Coronary artery (tissue), 2 donors: ENCODE data around the gene CHST11.

Source experiments
- DNase-seq: peaks from one replicate; pipeline ENCODE4 v3.0.0-alpha.2; 2017; ENCODE audit warnings: low spot score
- H3K27ac ChIP-seq, 2 donors: fragments of 200-600 bp; sonication (generic); one replicate each; pipeline ENCODE4 v1.5.1; 2016 to 2019
- H3K4me3 ChIP-seq: fragments of 200-600 bp; sonication (generic); 2 replicates; pipeline ENCODE4 v1.5.1; 2016; ENCODE audit warnings: mild to moderate bottlenecking, moderate library complexity
- TF ChIP-seq, protein P1 (sequence below): fragments of 200-600 bp; sonication (generic); IDR thresholded peaks from one replicate; pipeline ENCODE4 v1.5.1; 2019; ENCODE audit warnings: antibody characterized with exemption

Gene CHST11

DNA sequence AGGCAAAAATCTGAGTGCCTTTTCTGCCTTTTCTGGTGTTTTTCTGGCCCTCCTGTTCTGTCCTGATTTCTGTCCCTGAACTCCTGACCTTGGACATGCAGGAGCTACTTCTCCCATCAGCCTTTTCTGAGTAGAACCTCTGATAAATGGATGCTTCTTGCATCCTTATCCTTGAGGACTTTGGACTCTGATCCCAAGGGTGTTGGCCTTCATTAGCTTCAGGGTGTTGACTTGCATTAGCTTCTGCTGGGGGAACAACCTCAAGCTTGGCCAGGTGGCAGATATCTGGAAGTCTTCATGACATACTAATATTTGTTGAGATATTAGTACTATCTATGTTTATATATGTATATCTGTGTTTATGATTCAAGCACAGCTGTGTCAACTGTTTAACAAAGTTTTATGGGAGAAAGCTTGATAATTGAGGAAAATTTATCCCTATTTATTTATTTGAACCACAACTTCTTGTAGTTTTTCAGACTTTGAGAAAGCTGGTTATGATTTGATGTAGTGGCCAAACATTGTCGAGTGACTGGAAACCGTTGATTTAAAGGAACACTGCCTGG, 124.3 kb downstream of the CHST11 start:
- TF ChIP-seq, protein P1, sequence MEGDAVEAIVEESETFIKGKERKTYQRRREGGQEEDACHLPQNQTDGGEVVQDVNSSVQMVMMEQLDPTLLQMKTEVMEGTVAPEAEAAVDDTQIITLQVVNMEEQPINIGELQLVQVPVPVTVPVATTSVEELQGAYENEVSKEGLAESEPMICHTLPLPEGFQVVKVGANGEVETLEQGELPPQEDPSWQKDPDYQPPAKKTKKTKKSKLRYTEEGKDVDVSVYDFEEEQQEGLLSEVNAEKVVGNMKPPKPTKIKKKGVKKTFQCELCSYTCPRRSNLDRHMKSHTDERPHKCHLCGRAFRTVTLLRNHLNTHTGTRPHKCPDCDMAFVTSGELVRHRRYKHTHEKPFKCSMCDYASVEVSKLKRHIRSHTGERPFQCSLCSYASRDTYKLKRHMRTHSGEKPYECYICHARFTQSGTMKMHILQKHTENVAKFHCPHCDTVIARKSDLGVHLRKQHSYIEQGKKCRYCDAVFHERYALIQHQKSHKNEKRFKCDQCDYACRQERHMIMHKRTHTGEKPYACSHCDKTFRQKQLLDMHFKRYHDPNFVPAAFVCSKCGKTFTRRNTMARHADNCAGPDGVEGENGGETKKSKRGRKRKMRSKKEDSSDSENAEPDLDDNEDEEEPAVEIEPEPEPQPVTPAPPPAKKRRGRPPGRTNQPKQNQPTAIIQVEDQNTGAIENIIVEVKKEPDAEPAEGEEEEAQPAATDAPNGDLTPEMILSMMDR: no peak
- no peak for DNase-seq
- Histone ChIP-seq H3K27ac (no peak overlapping the region), H3K4me3 (no peak overlapping the region)

DNA sequence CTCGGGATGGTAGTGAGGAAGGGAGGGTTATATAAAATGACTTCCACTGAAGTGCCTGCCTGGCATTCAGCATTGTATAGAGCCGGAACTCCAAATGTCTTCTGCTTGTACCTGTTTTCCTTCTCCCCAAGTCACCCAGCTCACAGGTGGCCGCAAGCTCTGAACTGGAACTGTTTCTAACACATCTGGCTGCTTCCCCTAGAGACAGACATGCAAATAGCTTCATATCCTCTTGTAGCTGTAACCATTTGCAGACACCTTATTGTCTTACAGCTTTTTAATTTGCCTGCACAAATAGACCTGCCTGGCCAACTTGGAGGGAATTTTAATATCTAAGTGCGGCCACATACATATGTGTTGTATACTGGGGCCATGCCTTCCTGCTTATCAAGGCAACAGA, 126.0 kb downstream of the CHST11 start:
- H3K27ac ChIP-seq: no peak overlapping the region
- DNase-seq: no peak
- TF ChIP-seq, protein P1: no peak

DNA sequence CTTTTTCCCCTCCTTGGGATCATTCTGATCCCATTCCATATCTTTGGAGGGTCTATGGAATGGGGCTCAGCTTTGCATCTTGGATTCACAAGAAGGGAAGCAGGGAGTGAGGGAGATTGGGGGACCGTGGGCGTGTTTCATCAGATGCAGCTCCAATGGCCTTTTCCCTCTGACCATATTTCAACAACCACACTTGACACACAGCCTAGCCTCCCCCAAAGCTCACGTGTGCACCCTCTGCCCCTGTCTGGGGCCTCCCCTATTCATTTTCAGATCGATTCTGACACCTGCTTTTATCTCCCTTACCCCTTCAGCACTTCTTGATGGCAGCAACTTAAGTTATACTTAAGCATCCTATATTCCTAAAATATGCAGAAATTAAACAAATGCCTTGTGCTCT, 126.6 kb downstream of the CHST11 start:
- H3K4me3 ChIP-seq: no peak overlapping the region
- no peak for DNase-seq
- TF ChIP-seq, protein P1: no peak
- H3K27ac ChIP-seq: no peak overlapping the region

More for the DNA sequence above, 126.0 kb downstream of the CHST11 start:
- H3K4me3 ChIP-seq: no peak overlapping the region

DNA sequence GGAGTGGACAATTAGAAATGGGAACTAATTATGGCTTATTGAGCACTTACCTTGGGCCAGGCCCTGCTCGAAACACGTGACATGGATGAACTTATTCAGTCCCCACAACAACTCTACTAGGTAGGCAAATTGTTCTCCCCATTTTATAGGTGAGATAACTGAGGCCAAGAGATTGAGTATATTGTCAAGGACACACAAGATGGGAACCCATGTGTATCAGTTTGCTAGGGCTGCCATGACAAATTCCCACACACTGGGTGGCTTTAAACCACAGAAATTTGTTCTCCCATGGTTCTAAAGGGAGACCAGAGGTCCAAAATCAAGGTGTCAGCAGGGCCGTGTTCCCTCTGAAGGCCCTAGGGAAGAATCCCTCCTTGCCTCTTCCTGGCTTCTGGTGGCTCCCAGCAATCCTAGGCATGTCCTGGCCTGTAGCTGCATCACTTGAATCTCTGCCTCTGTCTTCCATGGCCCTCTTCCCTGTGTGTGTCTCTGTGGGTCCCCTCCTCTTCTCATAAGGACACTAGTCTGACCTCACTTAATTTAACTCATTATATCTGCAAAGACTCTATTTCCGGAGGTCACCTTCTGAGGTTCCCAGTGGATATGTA, 128.8 kb downstream of the CHST11 start:
- TF ChIP-seq, protein P1: no peak
- DNase-seq: no peak
- Histone ChIP-seq H3K4me3 (no peak overlapping the region), H3K27ac (no peak overlapping the region)

DNA sequence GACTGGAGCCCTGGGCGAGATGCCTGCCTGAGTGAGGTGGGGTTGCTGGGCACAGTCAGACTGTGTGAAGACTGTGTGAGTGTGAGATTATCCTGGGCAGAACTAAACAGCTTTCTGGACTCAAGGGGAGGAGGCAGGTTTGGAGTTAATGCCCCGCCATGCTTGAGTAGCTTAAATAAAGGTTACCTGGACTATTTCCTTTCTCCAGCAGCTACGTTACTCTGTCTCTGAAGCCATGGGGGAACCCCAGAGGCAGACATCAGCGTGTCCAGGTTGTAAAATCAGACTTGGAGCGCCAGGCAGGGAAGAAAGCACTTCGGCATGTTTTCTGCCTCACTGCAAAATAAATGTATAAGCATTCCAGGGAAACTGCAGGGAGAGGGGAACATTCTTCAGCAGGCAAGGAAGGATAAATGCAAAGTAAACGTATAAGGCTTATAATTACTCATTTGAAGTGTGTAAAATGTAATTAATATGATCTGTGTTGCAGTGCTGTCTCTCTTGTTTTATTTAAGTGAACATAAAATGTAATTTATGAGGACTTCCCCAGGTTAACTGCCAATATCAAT, 129.7 kb downstream of the CHST11 start:
- H3K27ac ChIP-seq: no peak overlapping the region
- H3K4me3 ChIP-seq: no peak overlapping the region
- DNase-seq: no peak
- TF ChIP-seq, protein P1: no peak

DNA sequence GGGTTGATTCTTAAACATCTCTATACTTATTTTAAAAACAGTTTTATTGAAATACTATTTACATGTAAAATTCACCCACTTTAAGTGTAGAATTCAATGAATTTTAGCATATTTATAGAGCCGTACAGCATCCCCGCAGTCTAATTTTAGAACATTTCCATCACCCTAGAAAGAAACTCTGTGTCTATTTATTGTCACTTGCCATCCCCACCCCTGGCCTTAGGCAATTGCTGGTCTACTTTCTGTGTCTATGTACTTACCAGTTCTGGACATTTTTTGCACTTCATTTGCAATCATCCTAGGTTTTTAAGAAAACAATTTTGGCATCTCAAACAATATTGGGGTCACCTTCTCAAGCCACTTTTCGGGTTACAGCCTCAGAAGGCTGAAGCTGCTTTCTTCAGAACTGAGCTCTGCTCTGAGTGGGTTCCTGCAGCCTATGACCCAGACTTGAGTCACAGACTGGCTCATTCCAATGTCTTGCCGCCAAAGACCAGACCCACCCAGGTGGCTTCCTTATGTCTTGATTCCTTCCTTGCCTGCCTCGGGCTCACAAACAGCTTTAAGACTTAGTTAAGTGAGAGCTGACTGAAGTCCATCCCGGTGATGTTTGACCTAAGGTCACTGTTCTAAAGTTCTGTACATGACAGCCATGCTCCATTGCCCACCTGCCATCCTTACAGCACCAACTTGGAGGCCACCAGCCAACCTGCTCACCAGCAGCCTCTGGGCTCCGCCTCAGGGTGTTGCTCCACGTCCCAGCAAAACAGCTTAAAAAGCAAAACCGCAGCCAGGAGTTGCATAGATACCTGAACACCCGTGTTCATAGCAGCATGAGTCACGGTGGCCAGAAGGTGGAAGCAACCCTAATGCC, 131.5 kb downstream of the CHST11 start:
- Histone ChIP-seq H3K27ac (no peak overlapping the region), H3K4me3 (no peak overlapping the region)
- TF ChIP-seq, protein P1: no peak
- no peak for DNase-seq
